Kasumi-1 (cell line): Measurements from ENCODE around the gene SSH3.
"Not testable (repeated sequence)": the region's sequence is repeated elsewhere in the genome, so short reads cannot be mapped to it uniquely, and the experiment has no call there.

ENCODE experiments used
- DNase-seq, 2 experiments: peaks; one replicate each; lab custom pipeline; 2025; lab: John Stamatoyannopoulos, UW

The SSH3 gene, protein sequence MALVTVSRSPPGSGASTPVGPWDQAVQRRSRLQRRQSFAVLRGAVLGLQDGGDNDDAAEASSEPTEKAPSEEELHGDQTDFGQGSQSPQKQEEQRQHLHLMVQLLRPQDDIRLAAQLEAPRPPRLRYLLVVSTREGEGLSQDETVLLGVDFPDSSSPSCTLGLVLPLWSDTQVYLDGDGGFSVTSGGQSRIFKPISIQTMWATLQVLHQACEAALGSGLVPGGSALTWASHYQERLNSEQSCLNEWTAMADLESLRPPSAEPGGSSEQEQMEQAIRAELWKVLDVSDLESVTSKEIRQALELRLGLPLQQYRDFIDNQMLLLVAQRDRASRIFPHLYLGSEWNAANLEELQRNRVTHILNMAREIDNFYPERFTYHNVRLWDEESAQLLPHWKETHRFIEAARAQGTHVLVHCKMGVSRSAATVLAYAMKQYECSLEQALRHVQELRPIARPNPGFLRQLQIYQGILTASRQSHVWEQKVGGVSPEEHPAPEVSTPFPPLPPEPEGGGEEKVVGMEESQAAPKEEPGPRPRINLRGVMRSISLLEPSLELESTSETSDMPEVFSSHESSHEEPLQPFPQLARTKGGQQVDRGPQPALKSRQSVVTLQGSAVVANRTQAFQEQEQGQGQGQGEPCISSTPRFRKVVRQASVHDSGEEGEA

DNA sequence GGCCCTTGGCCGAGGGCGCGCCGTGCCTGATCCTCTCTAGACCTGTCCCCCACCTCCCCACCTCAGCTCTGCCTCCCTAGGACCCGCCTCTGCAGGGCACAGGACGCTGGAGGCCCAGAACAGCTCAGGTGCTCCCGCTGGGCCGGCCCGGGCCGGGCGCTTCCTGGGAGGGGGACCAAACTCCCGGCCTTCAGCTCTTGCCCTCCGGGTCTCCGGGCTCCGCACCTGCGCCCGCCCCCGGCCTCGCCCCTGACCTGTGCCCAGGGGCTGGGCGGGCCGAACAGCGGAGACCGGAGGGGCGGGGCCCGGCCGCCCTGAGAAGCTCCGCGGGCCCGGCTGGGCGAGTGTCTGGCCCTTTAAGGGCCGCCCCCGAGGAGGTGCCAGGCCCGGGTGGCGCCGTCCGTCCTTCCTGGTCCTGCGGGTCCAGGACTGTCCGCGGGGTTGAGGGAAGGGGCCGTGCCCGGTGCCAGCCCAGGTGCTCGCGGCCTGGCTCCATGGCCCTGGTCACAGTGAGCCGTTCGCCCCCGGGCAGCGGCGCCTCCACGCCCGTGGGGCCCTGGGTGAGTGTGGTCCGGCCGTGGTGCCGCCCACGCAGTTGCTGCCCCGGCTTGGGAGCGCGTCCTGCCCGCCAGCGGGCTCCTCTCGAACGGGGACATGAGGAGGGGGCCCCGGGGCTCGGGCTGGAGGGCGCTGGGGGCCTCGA is at the start of gene SSH3:
TSS of gene SSH3 (plus strand) at position 399 of the 703 bp plus-strand sequence. CDS start at position 495, 96 bp downstream.
- DNase-seq = peak; percentile 52 to 55

DNA sequence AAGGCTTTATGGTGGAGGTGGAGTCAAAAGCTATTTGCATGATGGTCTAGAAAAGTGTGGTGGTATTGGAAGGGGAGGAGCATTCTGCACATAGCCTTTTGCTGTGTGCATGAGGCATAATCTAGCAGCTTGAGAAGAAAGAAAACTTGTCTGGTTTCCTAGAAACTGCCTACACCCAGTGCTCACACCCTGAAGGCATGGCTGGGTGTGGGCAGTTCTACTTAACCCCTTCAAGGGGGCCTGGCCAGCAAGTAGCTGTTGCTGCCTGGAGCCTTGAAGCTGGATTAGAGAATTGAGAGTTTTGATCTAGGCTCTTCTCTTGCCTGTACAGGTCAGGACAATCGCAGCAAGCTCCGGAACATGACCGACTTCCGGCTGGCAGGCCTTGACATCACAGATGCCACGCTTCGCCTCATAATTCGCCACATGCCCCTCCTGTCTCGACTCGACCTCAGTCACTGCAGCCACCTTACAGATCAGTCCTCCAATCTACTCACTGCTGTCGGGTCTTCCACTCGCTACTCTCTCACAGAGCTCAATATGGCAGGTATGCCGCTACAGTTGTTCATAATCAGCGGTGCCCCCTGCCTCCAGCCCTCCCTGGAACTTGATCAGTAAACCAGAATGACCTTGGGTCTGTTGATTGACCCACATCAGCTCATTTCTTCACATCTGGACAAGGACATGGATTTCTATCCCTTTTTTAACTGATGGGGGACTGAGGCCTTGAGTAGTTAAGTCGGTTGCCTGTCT is 49.3 kb upstream of the SSH3 start:
- no peak for DNase-seq

DNA sequence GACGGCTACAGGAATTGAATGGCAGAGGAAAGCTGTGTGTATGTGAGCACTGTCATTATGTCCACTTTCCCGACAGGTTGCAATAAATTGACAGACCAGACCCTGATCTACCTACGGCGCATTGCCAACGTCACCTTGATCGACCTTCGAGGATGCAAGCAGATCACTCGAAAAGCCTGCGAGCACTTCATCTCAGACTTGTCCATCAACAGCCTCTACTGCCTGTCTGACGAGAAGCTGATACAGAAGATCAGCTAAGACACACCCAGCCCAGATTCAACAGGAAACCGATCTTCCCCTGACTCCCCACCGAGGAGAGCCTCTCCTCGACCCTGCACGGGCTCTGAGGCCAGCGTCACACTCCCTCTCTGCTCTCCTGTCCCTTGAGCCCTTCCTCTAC is 48.5 kb upstream of the SSH3 start:
- no peak for DNase-seq

DNA sequence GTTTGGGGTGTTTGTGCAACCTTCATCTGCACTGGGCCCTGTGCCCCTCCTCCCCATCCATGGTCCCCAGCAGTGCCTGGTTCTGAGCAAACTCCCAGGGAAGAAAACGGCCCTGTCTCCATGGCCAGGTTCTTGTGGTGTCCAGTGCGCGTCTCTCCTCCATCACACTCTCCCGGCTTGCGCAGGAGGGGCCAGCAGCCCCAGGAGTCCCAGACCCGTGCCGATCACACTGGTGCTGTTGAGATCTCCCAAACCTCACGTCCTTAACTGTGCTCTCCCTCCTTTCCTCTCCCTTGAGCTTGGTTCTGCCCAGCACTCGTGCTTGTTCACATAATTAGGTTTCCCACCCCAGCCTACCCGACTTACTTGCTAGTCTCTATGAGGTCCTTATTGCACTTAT is 48.0 kb upstream of the SSH3 start:
- no peak for DNase-seq

DNA sequence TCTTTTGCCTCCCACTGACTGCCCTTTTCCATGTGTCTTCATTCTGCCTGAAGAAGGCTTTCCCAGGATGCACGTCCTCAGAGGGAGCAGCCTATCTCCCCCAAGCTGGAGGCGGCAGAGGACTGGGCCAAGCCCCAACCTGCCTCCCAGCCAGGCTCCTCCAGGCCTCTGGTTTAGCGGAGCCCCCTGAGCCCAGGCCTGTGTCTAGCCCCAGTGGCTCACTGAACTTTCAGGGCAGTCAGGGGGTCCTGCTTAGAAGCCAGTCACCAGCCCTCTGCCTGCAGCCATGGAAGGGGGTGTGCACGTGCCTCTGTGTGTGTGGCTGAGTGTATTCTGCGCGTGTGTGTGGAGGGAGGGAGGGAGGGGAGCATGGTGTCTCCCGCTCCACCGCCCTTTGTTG is 47.5 kb upstream of the SSH3 start:
- DNase-seq = no peak

DNA sequence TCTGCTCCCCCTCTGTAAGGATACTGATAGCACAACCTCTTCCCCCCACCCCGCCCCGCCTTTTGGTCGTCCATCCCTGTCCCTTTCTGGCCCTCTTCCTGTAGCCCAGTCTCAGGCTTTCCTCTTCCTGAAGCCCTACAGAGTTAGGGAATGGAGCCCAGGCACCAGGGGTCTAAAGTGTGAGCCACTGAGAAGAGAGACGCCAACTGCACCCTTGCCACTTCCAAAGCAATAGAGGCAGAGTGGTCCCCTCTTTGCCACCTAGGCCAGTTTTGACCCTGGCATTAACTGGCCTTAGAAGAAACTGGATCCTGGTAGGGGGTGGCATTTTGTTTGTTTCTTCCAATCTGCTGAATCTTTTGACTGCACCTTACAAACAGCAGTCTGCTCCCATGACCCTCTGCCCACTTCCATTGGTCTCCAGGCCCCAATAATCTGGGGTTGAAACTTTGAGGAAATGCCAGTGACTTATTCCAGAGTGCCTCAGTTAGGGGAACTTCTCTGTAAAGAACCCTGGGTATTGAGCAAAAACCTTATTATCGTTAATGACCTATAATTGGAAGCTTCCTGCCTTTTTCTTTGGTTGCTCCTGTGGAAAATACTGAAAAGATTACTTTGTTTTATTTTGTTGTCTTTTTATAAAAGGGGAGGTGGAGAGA is 46.7 kb upstream of the SSH3 start:
- no peak for DNase-seq

DNA sequence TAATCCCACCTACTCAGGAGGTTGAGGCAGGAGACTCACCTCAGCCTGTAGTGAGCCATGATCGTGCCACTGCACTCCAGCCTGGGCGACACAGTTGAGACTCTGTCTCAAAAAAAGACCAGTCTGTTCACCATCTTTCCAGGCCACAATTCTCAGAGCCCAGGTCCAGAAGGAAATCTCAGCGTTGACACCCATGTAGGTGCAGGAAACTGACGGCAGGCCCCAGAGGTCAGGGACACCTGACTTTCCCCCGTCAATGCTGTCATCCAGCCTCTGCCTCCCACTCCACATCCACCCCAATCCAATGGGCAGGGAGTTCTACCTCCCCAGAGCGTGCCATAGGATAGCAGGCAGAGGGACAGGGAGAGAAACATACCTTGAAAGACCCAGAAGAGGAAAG is 42.9 kb upstream of the SSH3 start:
- DNase-seq = no peak

DNA sequence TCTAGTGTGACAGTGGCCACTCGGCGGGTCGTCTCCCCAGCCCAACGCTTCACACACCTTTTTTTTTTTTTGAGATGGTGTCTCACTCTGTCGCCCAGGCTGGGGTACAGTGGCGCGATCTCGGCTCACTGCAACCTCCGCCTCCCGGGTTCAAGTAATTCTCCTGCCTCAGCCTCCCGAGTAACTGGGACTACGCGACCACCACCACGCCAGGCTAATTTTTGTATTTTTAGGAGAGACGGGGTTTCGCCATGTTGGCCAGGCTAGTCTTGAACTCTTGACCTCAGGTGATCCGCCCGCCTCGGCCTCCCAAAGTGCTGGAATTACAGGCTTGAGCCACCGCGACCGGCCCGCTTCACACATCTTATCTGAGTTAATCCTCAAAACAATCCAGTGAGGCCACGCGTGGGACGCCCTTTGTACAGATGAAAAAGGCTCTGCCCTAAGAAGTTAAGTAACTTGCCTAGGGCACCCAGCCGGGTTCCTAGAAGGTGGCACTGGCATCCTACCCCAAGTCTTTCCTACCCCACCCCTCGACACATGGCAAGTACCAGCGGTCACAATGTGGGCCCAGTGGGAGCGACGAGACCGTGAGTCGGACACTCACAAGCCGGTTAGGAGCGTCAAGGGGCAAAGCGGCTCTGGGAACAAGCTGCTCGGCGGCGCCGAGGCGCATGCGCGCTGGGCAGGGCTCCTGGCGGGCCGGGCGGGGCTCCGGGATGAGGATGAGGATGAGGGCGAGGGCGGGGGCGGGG is 42.3 kb upstream of the SSH3 start:
- DNase-seq = not testable (repeated sequence)

DNA sequence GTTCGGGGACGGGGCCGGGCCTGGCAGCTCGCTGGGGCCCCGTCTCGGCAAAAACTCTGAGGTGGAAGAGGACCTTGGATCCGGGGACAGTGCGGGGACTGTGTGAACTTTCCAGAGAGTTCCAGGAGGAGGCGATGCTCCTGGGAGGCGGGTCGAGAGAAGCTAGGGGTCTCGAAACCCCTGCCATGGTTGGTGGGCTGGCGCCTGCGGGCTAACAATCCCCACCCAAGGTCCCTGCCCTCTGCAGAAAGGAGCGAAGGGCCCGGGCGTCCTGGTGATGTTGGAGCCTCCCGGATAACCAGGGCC is 41.7 kb upstream of the SSH3 start:
- no peak for DNase-seq

DNA sequence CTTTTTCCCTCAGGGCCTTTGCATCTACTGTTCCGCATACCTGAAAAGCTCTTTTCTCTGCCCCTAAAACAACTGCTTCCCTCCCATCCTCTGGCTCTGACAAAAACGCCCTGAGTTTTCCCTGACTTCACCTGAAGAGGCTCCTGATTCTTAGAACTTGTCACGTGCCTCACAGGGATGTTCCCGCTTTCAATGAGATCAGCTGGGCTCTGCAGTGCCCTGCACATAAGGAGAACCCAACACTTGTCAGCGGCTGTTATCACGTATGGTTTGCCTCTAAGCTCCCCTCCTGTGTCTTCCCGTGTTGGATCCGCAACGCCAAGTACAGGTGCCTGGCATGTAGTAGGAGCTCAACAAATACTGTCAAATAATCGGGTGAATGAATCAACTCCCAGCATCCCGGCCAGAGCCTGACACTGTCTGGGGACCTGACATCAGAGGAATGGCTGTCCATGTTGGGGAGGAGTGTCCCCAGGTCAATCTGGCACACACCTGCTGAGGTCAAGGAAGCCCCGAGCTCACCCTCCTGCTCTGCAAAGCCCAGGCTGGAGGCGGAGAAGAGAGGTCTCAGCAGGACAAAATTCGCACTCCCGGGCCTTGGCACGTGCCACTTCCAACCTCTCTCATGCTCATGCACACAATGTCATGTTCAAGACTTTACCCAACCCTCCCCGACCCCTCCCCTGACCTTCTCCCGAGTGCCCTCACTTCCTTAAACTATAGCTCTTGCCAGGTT is 41.2 kb upstream of the SSH3 start:
- DNase-seq = no peak

DNA sequence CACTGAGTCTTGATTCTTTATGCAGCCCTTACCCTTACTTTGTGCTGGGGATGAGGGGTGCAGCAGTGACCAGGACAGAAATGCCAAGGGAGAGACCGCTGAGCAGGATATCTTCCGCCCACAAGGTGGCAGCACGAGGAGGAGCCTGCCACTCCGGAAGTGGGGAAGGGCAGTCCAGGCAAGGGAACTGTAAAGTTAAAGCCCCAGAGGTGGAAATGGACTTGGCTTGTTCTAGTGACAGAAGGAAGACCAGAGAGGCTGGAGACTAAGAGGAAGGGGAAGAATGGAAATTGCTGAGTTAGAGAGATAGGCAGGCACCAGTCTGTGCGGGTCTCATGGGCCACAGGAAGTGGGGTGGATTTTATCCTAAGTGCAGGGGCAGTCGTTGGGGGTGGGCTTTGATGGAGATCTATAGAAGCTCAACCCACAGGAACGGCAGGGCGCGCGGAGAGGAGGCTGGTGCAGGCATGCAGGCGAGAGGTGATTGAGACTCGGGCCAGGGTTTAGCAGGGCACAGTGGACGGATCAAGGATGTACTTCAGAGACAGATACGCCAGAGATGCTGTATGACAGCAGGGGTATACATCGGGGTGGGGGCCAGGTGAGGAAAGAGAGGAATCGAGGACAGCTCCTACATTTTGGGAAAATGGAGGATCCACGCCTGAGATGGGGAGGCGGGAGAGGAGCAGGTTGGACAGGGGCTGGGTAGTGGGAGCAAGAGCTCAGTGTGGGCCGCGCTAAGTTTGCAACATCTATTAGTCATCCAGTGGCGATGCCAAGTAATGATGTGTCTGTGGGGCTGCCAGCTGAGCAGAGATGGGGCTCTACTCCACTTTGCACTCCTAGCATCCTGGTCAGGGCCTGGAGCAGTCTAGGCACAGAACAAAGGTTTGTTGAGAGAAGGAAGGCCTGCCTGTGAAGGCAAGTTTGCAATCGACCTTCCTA is 40.3 kb upstream of the SSH3 start:
- DNase-seq = peak; percentile 86 to 89

DNA sequence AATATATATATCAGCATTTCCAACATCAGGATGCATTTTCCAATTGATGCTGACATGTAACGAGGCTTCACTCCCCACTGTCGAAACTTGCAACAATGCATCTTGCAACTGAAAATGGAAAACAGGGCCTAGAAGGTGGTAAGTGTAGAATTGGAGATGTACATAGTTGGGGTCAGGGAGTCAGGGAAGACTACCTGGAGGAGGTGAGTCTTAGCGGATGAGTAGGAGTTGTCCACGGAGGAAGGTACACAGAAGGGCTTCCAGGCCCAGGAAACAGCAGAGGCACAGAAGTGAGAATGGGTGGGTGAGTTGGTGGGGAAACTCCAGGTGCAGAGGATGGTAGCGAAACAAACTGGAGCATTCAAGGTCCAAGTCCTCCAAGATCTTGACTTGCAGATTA is 39.1 kb upstream of the SSH3 start:
- DNase-seq = no peak

DNA sequence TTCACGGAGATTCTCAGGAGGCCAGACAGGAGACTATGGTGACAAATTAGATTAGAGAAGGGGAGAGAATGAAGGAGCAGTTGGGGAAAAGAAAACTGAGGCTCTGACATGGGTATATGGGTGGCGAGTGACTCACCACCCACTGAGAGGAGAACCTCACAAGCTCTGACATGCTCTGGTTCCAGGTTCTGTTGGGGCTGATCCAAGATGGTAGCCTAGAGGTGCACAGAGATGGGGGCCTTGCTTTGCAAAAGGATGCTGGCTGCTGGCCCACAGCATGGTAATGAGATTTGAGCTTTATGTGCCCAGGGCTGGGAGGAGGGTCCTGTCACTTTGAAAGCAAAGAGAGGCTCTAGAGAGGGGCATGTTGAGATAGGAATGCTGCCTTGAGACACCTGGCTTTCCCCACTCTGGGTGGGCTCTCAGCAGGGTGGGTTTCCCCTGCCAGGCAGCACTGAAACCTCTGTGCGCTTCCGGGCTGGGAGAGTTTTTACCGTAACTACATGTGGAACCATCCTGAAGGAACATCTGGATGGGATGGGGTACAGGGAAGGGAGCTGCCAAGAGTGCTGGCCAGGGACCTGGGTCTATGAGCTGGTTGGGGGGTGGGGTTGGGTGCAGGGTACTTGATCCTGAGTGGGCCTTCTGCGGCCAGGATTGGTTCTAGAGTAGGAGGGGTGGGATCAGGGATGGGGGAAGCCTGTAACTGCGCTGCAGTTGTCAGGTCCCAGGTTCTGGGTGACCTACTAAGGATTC is 38.3 kb upstream of the SSH3 start:
- no peak for DNase-seq

DNA sequence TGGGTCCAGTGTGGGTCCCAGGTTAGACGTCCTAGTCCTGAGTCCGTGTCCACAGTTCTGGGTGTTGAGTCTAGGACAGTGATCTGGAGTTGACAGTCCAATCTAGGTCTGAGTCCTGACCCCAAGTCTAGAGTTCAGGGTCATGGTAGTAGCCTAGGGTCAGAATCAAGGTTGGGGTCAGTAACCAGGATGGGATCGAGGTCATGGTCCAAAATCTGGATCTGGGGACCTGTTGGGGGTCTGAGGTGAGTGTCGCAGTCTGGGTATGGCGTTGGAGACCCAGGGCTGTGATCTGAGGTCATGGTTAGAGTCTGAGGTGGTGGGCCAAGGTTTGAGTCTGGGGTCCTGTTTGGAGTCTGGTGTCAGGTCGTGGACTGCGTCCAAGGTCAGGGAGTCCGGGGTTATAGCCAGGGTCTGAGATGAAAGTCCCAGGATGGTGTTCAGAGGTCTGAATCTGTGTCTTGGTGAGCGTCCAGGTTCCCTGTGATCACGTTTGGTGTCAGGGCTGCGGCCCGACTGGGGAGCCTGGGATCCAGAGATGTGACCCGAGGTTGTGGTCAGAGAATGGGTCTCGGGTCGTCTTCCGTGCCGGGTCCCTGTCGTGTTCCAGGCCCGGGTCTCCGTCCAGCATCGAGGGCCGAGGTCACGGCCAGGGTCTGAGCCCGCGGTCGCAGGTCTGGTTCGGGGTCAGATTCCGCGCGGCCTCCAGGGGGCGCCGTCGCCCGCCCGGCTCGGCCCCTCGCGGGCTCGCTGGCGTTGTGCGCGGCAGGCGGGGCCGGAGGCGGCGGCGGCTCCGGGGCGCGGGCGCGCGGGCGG is 37.5 kb upstream of the SSH3 start:
- peak in 1 of 2 experiments; percentile 15 for DNase-seq

DNA sequence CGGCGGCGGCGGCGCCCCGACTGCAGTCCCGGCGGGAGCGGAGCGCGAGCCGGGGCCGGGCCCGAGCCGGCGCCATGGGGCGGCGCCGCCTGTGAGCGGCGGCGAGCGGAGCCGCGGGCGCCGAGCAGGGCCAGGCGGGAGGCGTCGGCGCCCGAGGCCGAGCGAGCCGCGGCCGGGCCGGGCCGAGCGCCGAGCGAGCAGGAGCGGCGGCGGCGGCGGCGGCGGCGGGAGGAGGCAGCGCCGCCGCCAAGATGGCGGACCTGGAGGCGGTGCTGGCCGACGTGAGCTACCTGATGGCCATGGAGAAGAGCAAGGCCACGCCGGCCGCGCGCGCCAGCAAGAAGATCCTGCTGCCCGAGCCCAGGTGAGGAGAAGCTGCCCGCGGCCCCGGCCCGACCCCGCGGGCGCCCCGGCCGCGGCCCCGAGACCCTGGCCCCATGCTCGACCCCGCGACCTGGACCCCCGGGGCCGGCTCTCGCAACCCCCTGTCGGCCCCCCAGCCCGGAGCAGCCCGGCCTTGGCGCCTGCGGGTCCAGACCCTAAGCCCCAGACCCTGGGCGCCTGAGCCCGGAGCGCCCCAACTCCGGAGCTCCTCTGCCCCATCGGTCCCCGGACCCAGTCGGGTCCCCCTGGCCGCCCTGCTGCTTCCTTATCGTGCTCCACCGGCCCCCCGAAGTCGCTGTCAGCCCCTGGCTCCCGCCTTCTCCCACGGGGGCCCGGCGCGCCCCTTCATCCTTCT is 36.7 kb upstream of the SSH3 start, which contains the start of gene GRK2:
TSS of gene GRK2 (plus strand) at position 25 of the 739 bp plus-strand sequence. CDS start at position 252, 227 bp downstream.
- DNase-seq = peak in 1 of 2 experiments; percentile 24

DNA sequence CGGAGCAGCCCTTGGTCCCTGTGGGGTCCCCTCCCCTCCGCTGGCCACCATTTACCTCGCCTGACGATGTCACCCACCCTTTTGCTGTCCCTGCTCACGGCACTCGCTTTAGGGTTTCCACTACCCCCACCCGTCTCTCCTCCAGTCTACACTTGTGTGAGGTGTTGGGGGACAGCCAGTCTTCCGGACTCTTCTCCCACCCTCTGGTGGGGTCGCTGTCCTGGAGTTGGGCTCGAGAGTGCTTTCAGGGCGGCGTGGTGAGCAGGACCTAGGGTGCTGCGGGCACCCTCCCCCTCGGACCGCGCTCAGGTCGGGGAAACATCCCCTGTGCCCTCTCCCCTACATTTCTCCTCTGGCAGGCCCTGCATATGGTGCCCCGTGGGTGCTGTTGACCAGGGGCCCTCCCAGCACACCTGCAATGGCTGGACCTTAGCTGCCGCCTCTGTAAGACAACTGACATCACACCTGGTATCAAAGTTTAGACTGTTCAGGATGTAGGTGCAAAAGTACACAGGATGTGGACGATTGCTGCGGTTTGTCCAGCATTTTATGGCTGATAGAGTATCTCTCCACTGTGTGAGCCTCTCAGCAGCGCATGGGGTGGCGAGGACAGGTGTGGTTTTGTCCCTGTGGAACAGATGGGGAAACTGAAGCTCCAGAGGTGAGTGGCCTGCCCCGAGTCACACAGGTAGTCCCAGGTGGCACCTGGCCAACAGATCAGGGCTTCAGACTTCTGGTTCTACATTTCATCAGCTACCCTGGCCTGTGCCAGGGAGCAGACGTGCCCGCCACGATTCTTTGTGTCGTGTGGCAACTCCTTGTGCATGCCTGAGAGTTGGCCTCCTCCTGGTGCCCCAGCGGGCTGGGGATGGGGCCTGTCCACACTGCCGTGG is 35.9 kb upstream of the SSH3 start:
- peak in 1 of 2 experiments; percentile 28 for DNase-seq
